Measurements from ENCODE around the gene TMEM80.

TMEM80 gene

GRCh38 chr11:746289-747157, 50.9 kb downstream of the TMEM80 start:
- DNase-seq (ENCODE audit: low spot score), result no peak

DNA sequence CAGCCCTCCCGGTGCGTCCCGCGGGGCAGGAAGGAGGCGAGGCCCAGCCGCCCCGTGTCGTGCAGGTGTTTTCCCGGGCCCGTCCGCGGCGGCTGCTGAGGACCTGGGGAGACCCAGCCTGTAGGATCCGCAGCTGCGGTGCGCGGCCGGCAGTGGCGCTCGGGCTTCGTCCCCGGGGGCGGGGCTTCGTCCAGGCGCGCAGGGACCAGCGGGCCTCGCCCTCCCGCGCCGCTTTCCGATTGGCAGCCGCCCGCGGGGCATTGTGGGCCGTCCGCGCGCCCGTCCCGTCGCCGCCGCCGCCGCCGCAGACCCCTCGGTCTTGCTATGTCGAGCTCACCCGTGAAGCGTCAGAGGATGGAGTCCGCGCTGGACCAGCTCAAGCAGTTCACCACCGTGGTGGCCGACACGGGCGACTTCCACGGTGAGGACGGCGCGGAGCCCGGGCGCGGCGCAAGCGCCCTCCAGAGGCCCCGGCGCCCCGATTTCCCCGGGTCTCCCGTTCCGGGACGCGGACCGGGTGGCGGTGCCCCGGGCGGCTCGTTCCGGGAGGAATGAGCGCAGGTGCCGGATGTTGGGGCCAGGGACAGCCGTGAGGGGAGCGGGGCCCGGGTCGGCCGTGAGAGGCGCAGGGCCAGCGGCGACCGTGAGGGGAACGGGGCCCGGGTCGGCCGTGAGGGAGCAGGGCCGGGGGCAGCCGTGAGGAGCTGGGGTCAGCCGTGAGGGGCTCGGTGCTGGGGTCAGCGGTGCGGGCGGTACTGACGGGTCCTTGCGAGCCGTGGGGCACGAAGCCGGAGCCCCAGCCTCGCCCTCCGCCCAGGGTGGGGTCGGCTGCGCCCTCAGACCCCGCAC, 51.8 kb downstream of the TMEM80 start, which contains the start of gene TALDO1:
TSS of gene TALDO1 (plus strand) at position 307 of the 849 bp plus-strand sequence. CDS start at position 325, 18 bp downstream.
- peak; percentile 94 for DNase-seq (ENCODE audit: low spot score)

DNA sequence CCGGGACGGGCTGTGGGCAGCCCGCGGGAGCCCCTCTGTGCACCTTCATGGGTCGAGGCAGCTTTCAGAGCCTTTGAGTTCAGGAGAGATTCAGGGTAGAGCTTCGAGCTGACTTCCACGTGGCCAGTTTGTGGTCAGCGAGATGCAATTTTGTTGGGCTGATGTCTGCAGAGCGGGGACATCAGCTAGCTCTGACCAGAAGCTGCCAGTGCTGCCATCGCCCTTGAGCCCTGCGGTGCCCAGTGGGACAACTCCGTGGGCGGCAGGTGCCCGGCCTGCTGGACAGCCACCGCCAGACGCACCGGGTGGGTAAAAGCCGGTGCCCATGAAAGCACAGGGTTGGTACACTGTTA, 52.4 kb downstream of the TMEM80 start:
- no peak for DNase-seq (ENCODE audit: low spot score)

- DNase-seq (ENCODE audit: low spot score), result peak; percentile 12
Measured at GRCh38 chr11:749731-750130, 54.1 kb downstream of the TMEM80 start.

All from hematopoietic multipotent progenitor cell treated with erythropoietin and hydrocortisone succinate and interleukin-3 and kit ligand, for 15 days (in vitro differentiated cells).